Endothelial cell of umbilical vein (primary cell): Measurements from ENCODE around the gene SNURF. TPM values are rescaled to one million over a fixed set of nuclear protein-coding genes. Genes with fewer than 3 reads are reported as not detected.
"Not testable (repeated sequence)": the region's sequence is repeated elsewhere in the genome, so short reads cannot be mapped to it uniquely, and the experiment has no call there.

ENCODE experiments used
- BruUV-seq: library from RNA; stranded (reverse); fragments of 400-500 nt; replicated peaks from 2 replicates; lab custom pipeline; 2021; lab: Mats Ljungman, UMichigan
- CTCF ChIA-PET: fragments of 300-600, 350-600 bp; sonication (Branson Sonifier 250); formaldehyde crosslinking; loops from one replicate; lab custom pipeline; 2021; ENCODE audit warnings: antibody characterized with exemption, inconsistent platforms; lab: Charles Lee
- POLR2A ChIA-PET: fragments of 300-600, 350-600 bp; sonication (Branson Sonifier 250); formaldehyde crosslinking; loops from one replicate; lab custom pipeline; 2021; ENCODE audit warnings: antibody characterized with exemption, inconsistent platforms; lab: Charles Lee
- DNase-seq: peaks from one replicate; pipeline ENCODE4 v3.0.0-alpha.2; 2011; ENCODE audit warnings: low read depth, low spot score
- FAIRE-seq: peaks from 2 replicates; lab custom pipeline; 2011; peaks lifted over from hg19 to GRCh38; lab: Jason Lieb, UNC
- H2AFZ ChIP-seq: 2 replicates; pipeline ENCODE4 v1.6.0; 2012; ENCODE audit warnings: low read depth, low read length, control low read depth, inconsistent platforms
- H3K27ac ChIP-seq: 2 replicates; pipeline ENCODE4 v1.5.1; 2011; ENCODE audit warnings: low read depth, mild to moderate bottlenecking, control low read depth, low read length, moderate library complexity; ENCODE audit not compliant: insufficient read depth
- H3K27me3 ChIP-seq, 2 experiments: 2 replicates each; pipeline versions ENCODE4 v1.6.0 to v1.6.1; 2011; ENCODE audit warnings: low read length in 2 of 2, mixed read lengths in 1 of 2; ENCODE audit not compliant: control insufficient read depth in 2 of 2, insufficient read depth in 2 of 2
- H3K36me3 ChIP-seq, 2 experiments: 2 replicates in 1 of 2; 3 replicates in 1 of 2; pipeline ENCODE4 v1.5.1; 2011; ENCODE audit warnings: low read length in 2 of 2, mild to moderate bottlenecking in 1 of 2, moderate library complexity in 1 of 2; ENCODE audit not compliant: control insufficient read depth in 2 of 2, insufficient read depth in 2 of 2; ENCODE audit errors: extremely low read depth in 1 of 2
- H3K4me1 ChIP-seq: 3 replicates; pipeline ENCODE4 v1.5.1; 2011; ENCODE audit warnings: mild to moderate bottlenecking, low read length; ENCODE audit not compliant: control insufficient read depth, insufficient read depth; ENCODE audit errors: extremely low read depth
- H3K4me2 ChIP-seq: 2 replicates; pipeline ENCODE4 v1.6.1; 2011; ENCODE audit warnings: low read length, control low read depth, mixed read lengths; ENCODE audit not compliant: insufficient read depth
- H3K4me3 ChIP-seq, 3 experiments: fragments of 200-600 bp in 1 of 3; sonication (generic), shearing (Covaris generic) in 1 of 3; replicated peaks in 1 of 3; 2 replicates each; pipeline ENCODE4 v1.5.1; 2011 to 2016; ENCODE audit warnings: control low read depth in 3 of 3, low read length in 3 of 3, mild to moderate bottlenecking in 2 of 3, inconsistent platforms in 1 of 3, low read depth in 1 of 3, moderate library complexity in 1 of 3; ENCODE audit not compliant: insufficient read depth in 1 of 3
- H3K79me2 ChIP-seq: 2 replicates; pipeline ENCODE4 v1.6.0; 2012; ENCODE audit warnings: low read length, inconsistent platforms; ENCODE audit not compliant: control insufficient read depth, insufficient read depth
- H3K9ac ChIP-seq: replicated peaks from 2 replicates; pipeline ENCODE3; 2011; ENCODE audit warnings: low read length, control low read depth; ENCODE audit not compliant: insufficient read depth; ENCODE audit errors: extremely low read depth
- H3K9me1 ChIP-seq: replicated peaks from 3 replicates; pipeline ENCODE4 v1.6.0; 2011; ENCODE audit warnings: mild to moderate bottlenecking, low read length; ENCODE audit not compliant: control insufficient read depth, insufficient read depth; ENCODE audit errors: extremely low read depth
- H3K9me3 ChIP-seq: replicated peaks from 2 replicates; pipeline ENCODE4 v1.5.1; 2012; ENCODE audit warnings: low read length, inconsistent platforms; ENCODE audit not compliant: control insufficient read depth, insufficient read depth
- H4K20me1 ChIP-seq: replicated peaks from 2 replicates; pipeline ENCODE3; 2011; ENCODE audit warnings: mild to moderate bottlenecking, low read length; ENCODE audit not compliant: control insufficient read depth, insufficient read depth; ENCODE audit errors: extremely low read depth
- CTCF ChIP-seq, 2 donors: IDR thresholded peaks; 1 replicate in 1 of 2; 2 replicates in 1 of 2; pipeline ENCODE4 v1.5.1; 2011; ENCODE audit warnings: low read length in 2 of 2, mild to moderate bottlenecking in 2 of 2, moderate library complexity in 2 of 2, control low read depth in 1 of 2, inconsistent platforms in 1 of 2, low read depth in 1 of 2; ENCODE audit not compliant: insufficient read depth in 1 of 2; ENCODE audit errors: extremely low read depth in 1 of 2
- EZH2 ChIP-seq: IDR thresholded peaks from 2 replicates; pipeline ENCODE4 v1.6.1; 2012; ENCODE audit warnings: borderline replicate concordance, low read depth, mild to moderate bottlenecking, moderate library complexity, low read length, inconsistent platforms; ENCODE audit not compliant: severe bottlenecking
- FOS ChIP-seq: IDR thresholded peaks from 2 replicates; pipeline ENCODE4 v1.6.1; 2011; ENCODE audit warnings: mild to moderate bottlenecking, low read length, moderate library complexity, borderline replicate concordance; ENCODE audit not compliant: insufficient read depth
- GATA2 ChIP-seq: IDR thresholded peaks from 2 replicates; pipeline ENCODE4 v1.7.0; 2011; ENCODE audit warnings: low read depth, mild to moderate bottlenecking, moderate library complexity, mixed read lengths, low read length; ENCODE audit not compliant: insufficient read length, insufficient read depth
- JUN ChIP-seq: IDR thresholded peaks from 2 replicates; pipeline ENCODE4 v1.6.1; 2011; ENCODE audit warnings: borderline replicate concordance, low read depth; ENCODE audit not compliant: insufficient read length, insufficient read depth
- MAX ChIP-seq: IDR thresholded peaks from 2 replicates; pipeline ENCODE4 v1.6.1; 2011; ENCODE audit not compliant: insufficient read depth, insufficient read length
- MYC ChIP-seq: IDR thresholded peaks from one replicate; pipeline ENCODE4 v1.6.1; 2011; ENCODE audit warnings: mild to moderate bottlenecking, low read depth, low read length
- POLR2A ChIP-seq: IDR thresholded peaks from 2 replicates; pipeline ENCODE4 v1.6.1; 2012; ENCODE audit warnings: low read depth, mild to moderate bottlenecking, control low read depth, low read length
- POLR2AphosphoS5 ChIP-seq: IDR thresholded peaks from 2 replicates; pipeline ENCODE4 v1.6.1; 2012; ENCODE audit warnings: low read depth, mild to moderate bottlenecking, control low read depth, low read length, moderate library complexity; ENCODE audit not compliant: insufficient read depth
- dilution Hi-C: fragments of 300-500 bp; cut with MboI; formaldehyde crosslinking; loops from one replicate; pipeline ENCODE4 v1.15.0; 2019; ENCODE audit warnings: low sequenced_read_pairs; ENCODE audit not compliant: extremely low pct_ligation_motif_present
- intact Hi-C: fragments of 100-400 bp; cut with micrococcal nuclease; formaldehyde crosslinking; loops from one replicate; pipeline ENCODE4 v1.10.0; 2022
- polyA plus RNA-seq, 4 experiments: library from polyadenylated mRNA; depleted of rRNA in 3 of 4; stranded (reverse) in 3 of 4; unstranded in 1 of 4; fragments of >200 nt; gene quantifications; 2 replicates each; pipeline versions ENCODE4 v1.2.1 to v1.2.3, GENCODE V29; 2011 to 2012; ENCODE audit warnings: missing spikeins in 1 of 4
- total RNA-seq: library from RNA; stranded (reverse); gene quantifications from 2 replicates; pipeline ENCODE4 v1.2.3, GENCODE V29; 2021

SNURF gene
- total and polyA plus RNA-seq, 2 donors (not counting 3 experiments of a cell fraction or from before 2014, with no cell fraction given) = 3.9 to 9.4 TPM

GRCh38 chr15:24931874-24932732 is 22.7 kb upstream of the SNURF start:
- POLR2A ChIA-PET = not testable (repeated sequence)

GRCh38 chr15:24933716-24934115 is 21.1 kb upstream of the SNURF start:
- CTCF ChIA-PET = no interaction called here
- no peaks in the 10 kb centered on the region for H4K20me1 ChIP-seq
- no peak for TF ChIP-seq JUN
- no peak for TF ChIP-seq EZH2
- TF ChIP-seq FOS = no peak
- no peak for TF ChIP-seq MYC
- TF ChIP-seq CTCF (IDR thresholded peaks at IDR 0.05; ENCODE audit: extremely low read depth in 1 of 2, insufficient read depth in 1 of 2, low read depth in 1 of 2, low read length in 2 of 2) = no peak
- TF ChIP-seq MAX = no peak
- TF ChIP-seq POLR2AphosphoS5 = no peak
- TF ChIP-seq GATA2 = no peak
- TF ChIP-seq POLR2A = no peak
- no TSS peak for BruUV-seq
- POLR2A ChIA-PET = no interaction called here
- no peak overlapping the region for H3K9ac ChIP-seq
- intact Hi-C loops = no loop called here
- no peak overlapping the region for H2AFZ ChIP-seq
- H3K36me3 ChIP-seq = no peaks in the 10 kb centered on the region
- H3K9me3 ChIP-seq = no peaks in the 10 kb centered on the region
- dilution Hi-C loops = no loop called here
- H3K4me1 ChIP-seq = no peaks in the 10 kb centered on the region
- no peak overlapping the region for H3K4me2 ChIP-seq
- DNase-seq (no peak), FAIRE-seq (no peak)
- no peaks in the 10 kb centered on the region for H3K79me2 ChIP-seq
- no peak overlapping the region for H3K4me3 ChIP-seq
- H3K27ac ChIP-seq = no peak overlapping the region
- H3K9me1 ChIP-seq = no peaks in the 10 kb centered on the region
- no peaks in the 10 kb centered on the region for H3K27me3 ChIP-seq

More at GRCh38 chr15:24931874-24932732, 22.7 kb upstream of the SNURF start:
- H2AFZ ChIP-seq, H3K4me1 ChIP-seq, H3K9me3 ChIP-seq, H3K27me3 ChIP-seq, H3K79me2 ChIP-seq, intact Hi-C loops, BruUV-seq, H3K9ac ChIP-seq, H4K20me1 ChIP-seq, H3K4me3 ChIP-seq, DNase-seq, H3K4me2 ChIP-seq, H3K9me1 ChIP-seq, dilution Hi-C loops, FAIRE-seq, CTCF ChIA-PET, H3K36me3 ChIP-seq, H3K27ac ChIP-seq: not testable (repeated sequence)
